T-cell (primary cell): ENCODE measurements around the gene IFITM2. TPM values are rescaled to one million over a fixed set of nuclear protein-coding genes. Genes with fewer than 3 reads are reported as not detected.
A peak's percentile ranks its signal among the peaks of the same experiment; 100 is the strongest.
"Not testable (repeated sequence)": the region's sequence is repeated elsewhere in the genome, so short reads cannot be mapped to it uniquely, and the experiment has no call there.

ENCODE experiments used
- ATAC-seq, 4 experiments: fragments of 200-7000 bp in 3 of 4; fragments of 150-1000 bp in 1 of 4; cut with Tn5 transposase; replicated peaks in 1 of 4; 1 replicate in 3 of 4; 2 replicates in 1 of 4; pipeline ENCODE4 v1.10.0; 2021; ENCODE audit warnings: moderate library complexity in 3 of 4, mild to moderate bottlenecking in 2 of 4, moderate number of reproducible peaks in 1 of 4
- CTCF ChIA-PET, 2 donors: fragments of 300-600 bp; sonication (Branson Sonifier 250); formaldehyde crosslinking; loops; one replicate each; lab custom pipeline; 2022; ENCODE audit warnings: antibody characterized with exemption in 2 of 2; lab: Charles Lee
- POLR2A ChIA-PET, 2 donors: fragments of 300-600 bp; sonication (Branson Sonifier 250); formaldehyde crosslinking; loops; one replicate each; lab custom pipeline; 2022; ENCODE audit warnings: antibody characterized with exemption in 2 of 2; lab: Charles Lee
- DNase-seq, 35 experiments: peaks; one replicate each; pipeline versions ENCODE4 v3.0.0 to v3.0.0-alpha.2; 2013 to 2023
- H3K27ac ChIP-seq: one replicate; pipeline ENCODE4 v1.5.1; 2013; ENCODE audit warnings: low read length
- H3K27me3 ChIP-seq, 2 experiments: replicated peaks in 1 of 2; 1 replicate in 1 of 2; 2 replicates in 1 of 2; pipeline versions ENCODE4 v1.6.1 to v1.7.0; 2013; ENCODE audit warnings: low read length in 1 of 2, mixed read lengths in 1 of 2; ENCODE audit not compliant: control insufficient read depth in 2 of 2, insufficient read depth in 2 of 2; ENCODE audit errors: extremely low read depth in 1 of 2
- H3K36me3 ChIP-seq, 2 donors: 1 replicate in 1 of 2; 2 replicates in 1 of 2; pipeline versions ENCODE4 v1.6.1 to v1.7.0; 2013; ENCODE audit warnings: low read length in 1 of 2; ENCODE audit not compliant: control insufficient read depth in 2 of 2, insufficient read depth in 1 of 2; ENCODE audit errors: extremely low read depth in 1 of 2
- H3K4me1 ChIP-seq, 2 experiments: 1 replicate in 1 of 2; 2 replicates in 1 of 2; pipeline versions ENCODE4 v1.6.1 to v1.7.0; 2013; ENCODE audit warnings: low read length in 2 of 2, mixed read lengths in 1 of 2; ENCODE audit not compliant: insufficient read depth in 2 of 2, control insufficient read depth in 1 of 2; ENCODE audit errors: extremely low read depth in 1 of 2
- H3K4me3 ChIP-seq, 2 donors: 1 replicate in 1 of 2; 2 replicates in 1 of 2; pipeline versions ENCODE4 v1.5.1 to v1.7.0; 2013; ENCODE audit warnings: mild to moderate bottlenecking in 2 of 2, low read length in 1 of 2, moderate library complexity in 1 of 2; ENCODE audit not compliant: control insufficient read depth in 1 of 2; ENCODE audit errors: extremely low read depth in 1 of 2
- H3K9me3 ChIP-seq: 2 replicates; pipeline ENCODE4 v1.7.0; 2013
- H3K27ac Mint-ChIP-seq, 2 donors: one replicate each; pipeline ENCODE4 v1.8.0; 2020 to 2021; ENCODE audit warnings: mild to moderate bottlenecking in 2 of 2, mixed read lengths in 2 of 2
- H3K27me3 Mint-ChIP-seq, 2 donors: one replicate each; pipeline ENCODE4 v1.8.0; 2021 to 2022; ENCODE audit warnings: mixed read lengths in 2 of 2
- H3K36me3 Mint-ChIP-seq: one replicate; pipeline ENCODE4 v1.8.0; 2021; ENCODE audit warnings: mixed read lengths
- H3K4me1 Mint-ChIP-seq, 3 donors: one replicate each; pipeline ENCODE4 v1.8.0; 2020 to 2022; ENCODE audit warnings: mixed read lengths in 3 of 3, mild to moderate bottlenecking in 1 of 3
- H3K4me3 Mint-ChIP-seq, 3 donors: one replicate each; pipeline ENCODE4 v1.8.0; 2020 to 2022; ENCODE audit warnings: mild to moderate bottlenecking in 3 of 3, mixed read lengths in 3 of 3, moderate library complexity in 3 of 3
- H3K9me3 Mint-ChIP-seq, 3 donors: one replicate each; pipeline ENCODE4 v1.8.0; 2020 to 2022; ENCODE audit warnings: mixed read lengths in 3 of 3
- WGBS: methylation state at CpG from one replicate; pipeline ENCODE4 v1.1.5; 2013; ENCODE audit warnings: missing lambda C conversion rate; ENCODE audit not compliant: insufficient coverage; 5-methylcytosine and 5-hydroxymethylcytosine counted together
- total RNA-seq, 35 experiments: library from RNA in 6 of 35; stranded (reverse) in 6 of 35; fragments of 120-200 nt in 1 of 35; gene quantifications; one replicate each; pipeline versions ENCODE4 v1.2.1 to v1.2.4 and lab custom pipeline; 2013 to 2026

IFITM2 gene
- total RNA-seq, 5 donors from 2014 or later (not counting 1 experiment from before 2014, with no cell fraction given): 276 to 654 (median 359) TPM

- H3K4me3 ChIP-seq: no peak overlapping the region
- no peaks in the 10 kb centered on the region for H3K9me3 Mint-ChIP-seq
- no peaks in the 10 kb centered on the region for H3K36me3 Mint-ChIP-seq
- no peak overlapping the region for H3K27ac ChIP-seq
- H3K9me3 ChIP-seq: no peaks in the 10 kb centered on the region
- H3K27me3 Mint-ChIP-seq: no peaks in the 10 kb centered on the region
- no peaks in the 10 kb centered on the region for H3K27me3 ChIP-seq
- ChIA-PET POLR2A (interaction anchor here in 1 of 2 donors (0.7 kb wide), 1 partner anchor 10 kb away, joined by 4 read pairs; no protein-coding TSS in a partner anchor), CTCF (interaction anchor here in 1 of 2 donors (1.8 kb wide), 1 partner anchor 9 kb away, joined by 4 read pairs; no protein-coding TSS in a partner anchor)
- H3K27ac Mint-ChIP-seq: peak overlapping the region; percentile 31 to 61
- 30% methylated on average over 31 of the region's 34 CpGs for WGBS
- H3K4me1 Mint-ChIP-seq: peaks cover 59 to 67% (median 61%) of the 10 kb centered on the region in 3 donors
- DNase-seq: peak in 1 of 35 experiments; percentile 40
- H3K36me3 ChIP-seq: no peaks in the 10 kb centered on the region
- H3K4me1 ChIP-seq: peaks cover 31 to 57% of the 10 kb centered on the region in 2 experiments
- peak overlapping the region; percentile 31 to 70 (median 45) for H3K4me3 Mint-ChIP-seq
- ATAC-seq: peak in 2 of 4 experiments; percentile 13 to 18
These were observed 23.2 kb downstream of the IFITM2 start for GRCh38 chr11:330694-331357.

- peak overlapping the region; percentile 31 to 70 (median 45) for H3K4me3 Mint-ChIP-seq
- H3K4me3 ChIP-seq: no peak overlapping the region
- ATAC-seq: no peak
- H3K27ac Mint-ChIP-seq: peak overlapping the region; percentile 31 to 61
- no peaks in the 10 kb centered on the region for H3K27me3 Mint-ChIP-seq
- no peaks in the 10 kb centered on the region for H3K27me3 ChIP-seq
- POLR2A ChIA-PET: interaction anchor here in 1 of 2 donors (0.7 kb wide), 1 partner anchor 10 kb away, joined by 4 read pairs; no protein-coding TSS in a partner anchor
- H3K4me1 Mint-ChIP-seq: peaks cover 59 to 67% (median 61%) of the 10 kb centered on the region in 3 donors
- H3K36me3 Mint-ChIP-seq: no peaks in the 10 kb centered on the region
- H3K9me3 ChIP-seq: no peaks in the 10 kb centered on the region
- H3K4me1 ChIP-seq: peaks cover 30 to 53% of the 10 kb centered on the region in 2 experiments
- DNase-seq: no peak
- H3K9me3 Mint-ChIP-seq: no peaks in the 10 kb centered on the region
- WGBS: 68% methylated on average over 16 of the region's 19 CpGs
- CTCF ChIA-PET: no interaction called here
- H3K27ac ChIP-seq: no peak overlapping the region
- no peaks in the 10 kb centered on the region for H3K36me3 ChIP-seq
These were observed 23.9 kb downstream of the IFITM2 start for GRCh38 chr11:331358-332060.

GRCh38 chr11:332651-333480 is 25.2 kb downstream of the IFITM2 start:
- ChIA-PET POLR2A (no interaction called here), CTCF (no interaction called here)
- no peaks in the 10 kb centered on the region for H3K9me3 Mint-ChIP-seq
- H3K27ac ChIP-seq: no peak overlapping the region
- no peaks in the 10 kb centered on the region for H3K36me3 Mint-ChIP-seq
- H3K36me3 ChIP-seq: no peaks in the 10 kb centered on the region
- H3K4me1 Mint-ChIP-seq: peaks cover 52 to 62% (median 60%) of the 10 kb centered on the region in 3 donors
- H3K27me3 Mint-ChIP-seq: no peaks in the 10 kb centered on the region
- H3K4me3 Mint-ChIP-seq: peak overlapping the region in 1 of 3 donors; percentile 70
- H3K4me1 ChIP-seq: peaks cover 32 to 52% of the 10 kb centered on the region in 2 experiments
- H3K9me3 ChIP-seq: no peaks in the 10 kb centered on the region
- no peak overlapping the region for H3K4me3 ChIP-seq
- ATAC-seq (no peak), DNase-seq (no peak)
- no peaks in the 10 kb centered on the region for H3K27me3 ChIP-seq
- peak overlapping the region in 1 of 2 donors; percentile 55 for H3K27ac Mint-ChIP-seq
- 74% methylated on average over 17 of the region's 23 CpGs for WGBS

- 94% methylated on average over 10 of the region's 17 CpGs for WGBS
- H3K4me1 ChIP-seq: peaks cover 28 to 48% of the 10 kb centered on the region in 2 experiments
- H3K36me3 ChIP-seq, H3K27ac Mint-ChIP-seq, H3K36me3 Mint-ChIP-seq, POLR2A ChIA-PET, H3K27ac ChIP-seq, H3K9me3 Mint-ChIP-seq, H3K9me3 ChIP-seq, DNase-seq, H3K27me3 Mint-ChIP-seq, CTCF ChIA-PET, ATAC-seq, H3K4me3 Mint-ChIP-seq, H3K27me3 ChIP-seq, H3K4me3 ChIP-seq: not testable (repeated sequence)
- peaks cover 52 to 62% (median 56%) of the 10 kb centered on the region in 3 donors for H3K4me1 Mint-ChIP-seq
These were observed 26.1 kb downstream of the IFITM2 start for GRCh38 chr11:333616-334263.

- no peaks in the 10 kb centered on the region for H3K9me3 Mint-ChIP-seq
- H3K36me3 ChIP-seq: no peaks in the 10 kb centered on the region
- DNase-seq (no peak), ATAC-seq (no peak)
- POLR2A ChIA-PET: no interaction called here
- no peak overlapping the region for H3K4me3 Mint-ChIP-seq
- peaks cover 47 to 56% (median 51%) of the 10 kb centered on the region in 3 donors for H3K4me1 Mint-ChIP-seq
- H3K36me3 Mint-ChIP-seq: no peaks in the 10 kb centered on the region
- H3K27ac ChIP-seq: no peak overlapping the region
- H3K4me1 ChIP-seq: peaks cover 28 to 43% of the 10 kb centered on the region in 2 experiments
- no peak overlapping the region for H3K4me3 ChIP-seq
- 94% methylated on average over 9 of the region's 25 CpGs for WGBS
- H3K27ac Mint-ChIP-seq: no peak overlapping the region
- no peaks in the 10 kb centered on the region for H3K27me3 ChIP-seq
- H3K9me3 ChIP-seq: no peaks in the 10 kb centered on the region
- CTCF ChIA-PET: no interaction called here
- H3K27me3 Mint-ChIP-seq: no peaks in the 10 kb centered on the region
These were observed 26.8 kb downstream of the IFITM2 start for GRCh38 chr11:334264-334994.
